Measurements from ENCODE around the gene PXMP4. TPM values are rescaled to one million over a fixed set of nuclear protein-coding genes. Genes with fewer than 3 reads are reported as not detected.

PXMP4 gene
- total and polyA plus RNA-seq, 9 of the 15 experiments (the other 6 are each of a cell fraction or from before 2014, with no cell fraction given): 4.8 to 29.1 (median 6.8) TPM

- TF ChIP-seq PRMT5 (CRISPR knock-in tag; IDR thresholded peaks at IDR 0.05) (no peak), GTF2B (IDR thresholded peaks at IDR 0.05; ENCODE audit: extremely low read depth, insufficient read length) (no peak), PTBP1 (IDR thresholded peaks at IDR 0.05; ENCODE audit: low read depth, low read length) (no peak), ZNF408 (CRISPR knock-in tag; IDR thresholded peaks at IDR 0.05; ENCODE audit: low read depth) (no peak), TAL1 (IDR thresholded peaks at IDR 0.05) (peak; percentile 88), MITF (IDR thresholded peaks at IDR 0.05) (no peak), KHSRP (IDR thresholded peaks at IDR 0.05) (no peak), DACH1 (IDR thresholded peaks at IDR 0.05; ENCODE audit: partially characterized antibody) (no peak), ZFP36 (IDR thresholded peaks at IDR 0.05; ENCODE audit: low read depth, low read length, partially characterized antibody) (no peak), POLR2B (IDR thresholded peaks at IDR 0.05; ENCODE audit: low read depth, partially characterized antibody) (no peak), ZNF699 (CRISPR knock-in tag; IDR thresholded peaks at IDR 0.05; ENCODE audit: insufficient replicate concordance) (no peak), ZNF165 (CRISPR knock-in tag; IDR thresholded peaks at IDR 0.05; ENCODE audit: borderline replicate concordance) (no peak), MCM5 (IDR thresholded peaks at IDR 0.05; ENCODE audit: low read depth) (no peak), ZNF830 (CRISPR knock-in tag; IDR thresholded peaks at IDR 0.05) (no peak), EZH2 (IDR thresholded peaks at IDR 0.05; ENCODE audit: borderline replicate concordance, low read depth, low read length) (no peak), BRF2 (IDR thresholded peaks at IDR 0.05; ENCODE audit: borderline replicate concordance, insufficient read depth, insufficient read length) (no peak), FOXM1 (IDR thresholded peaks at IDR 0.05; ENCODE audit: low read depth) (peak; percentile 69), FOXM1 (CRISPR knock-in tag; IDR thresholded peaks at IDR 0.05; ENCODE audit: low read depth) (no peak), CREB5 (CRISPR knock-in tag; IDR thresholded peaks at IDR 0.05) (no peak), EP400 (IDR thresholded peaks at IDR 0.05) (peak; percentile 38; the same call in 1 of the 2 replicates), NR3C1 (CRISPR knock-in tag; IDR thresholded peaks at IDR 0.05) (no peak), CHD2 (IDR thresholded peaks at IDR 0.05; ENCODE audit: low read depth, low read length) (no peak), SREBF2 (CRISPR knock-in tag; IDR thresholded peaks at IDR 0.05) (no peak), USF2 (CRISPR knock-in tag; IDR thresholded peaks at IDR 0.05) (no peak), DNMT1 (IDR thresholded peaks at IDR 0.05) (no peak)
Measured at GRCh38 chr20:33689973-33690372, 30.1 kb downstream of the PXMP4 start (continued).
